GM12865 (cell line): ENCODE results near the gene ARHGAP4.

ENCODE experiments used
- DNase-seq: peaks from one replicate; pipeline ENCODE4 v3.0.0; 2010; ENCODE audit warnings: low read depth
- H3K4me3 ChIP-seq: 2 replicates; pipeline ENCODE4 v1.5.1; 2011; ENCODE audit warnings: mild to moderate bottlenecking, low read depth, low read length, control low read depth
- TF ChIP-seq, protein P1 (sequence below): IDR thresholded peaks from 2 replicates; pipeline ENCODE4 v1.5.1; 2011; ENCODE audit warnings: low read length, control low read depth, low read depth, inconsistent platforms; ENCODE audit not compliant: insufficient read depth; ENCODE audit errors: missing control alignments

Gene ARHGAP4

DNA sequence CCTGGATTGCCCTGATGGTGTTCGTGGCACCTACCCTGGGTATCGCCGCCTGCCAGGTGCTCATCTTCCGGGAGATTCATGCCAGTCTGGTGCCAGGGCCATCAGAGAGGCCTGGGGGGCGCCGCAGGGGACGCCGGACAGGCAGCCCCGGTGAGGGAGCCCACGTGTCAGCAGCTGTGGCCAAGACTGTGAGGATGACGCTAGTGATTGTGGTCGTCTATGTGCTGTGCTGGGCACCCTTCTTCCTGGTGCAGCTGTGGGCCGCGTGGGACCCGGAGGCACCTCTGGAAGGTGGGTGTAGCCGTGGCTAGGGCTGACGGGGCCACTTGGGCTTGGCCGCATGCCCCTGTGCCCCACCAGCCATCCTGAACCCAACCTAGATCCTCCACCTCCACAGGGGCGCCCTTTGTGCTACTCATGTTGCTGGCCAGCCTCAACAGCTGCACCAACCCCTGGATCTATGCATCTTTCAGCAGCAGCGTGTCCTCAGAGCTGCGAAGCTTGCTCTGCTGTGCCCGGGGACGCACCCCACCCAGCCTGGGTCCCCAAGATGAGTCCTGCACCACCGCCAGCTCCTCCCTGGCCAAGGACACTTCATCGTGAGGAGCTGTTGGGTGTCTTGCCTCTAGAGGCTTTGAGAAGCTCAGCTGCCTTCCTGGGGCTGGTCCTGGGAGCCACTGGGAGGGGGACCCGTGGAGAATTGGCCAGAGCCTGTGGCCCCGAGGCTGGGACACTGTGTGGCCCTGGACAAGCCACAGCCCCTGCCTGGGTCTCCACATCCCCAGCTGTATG, 19.7 kb downstream of the ARHGAP4 start:
- DNase-seq: no peak
- no peak overlapping the region for H3K4me3 ChIP-seq
- TF ChIP-seq, protein P1, sequence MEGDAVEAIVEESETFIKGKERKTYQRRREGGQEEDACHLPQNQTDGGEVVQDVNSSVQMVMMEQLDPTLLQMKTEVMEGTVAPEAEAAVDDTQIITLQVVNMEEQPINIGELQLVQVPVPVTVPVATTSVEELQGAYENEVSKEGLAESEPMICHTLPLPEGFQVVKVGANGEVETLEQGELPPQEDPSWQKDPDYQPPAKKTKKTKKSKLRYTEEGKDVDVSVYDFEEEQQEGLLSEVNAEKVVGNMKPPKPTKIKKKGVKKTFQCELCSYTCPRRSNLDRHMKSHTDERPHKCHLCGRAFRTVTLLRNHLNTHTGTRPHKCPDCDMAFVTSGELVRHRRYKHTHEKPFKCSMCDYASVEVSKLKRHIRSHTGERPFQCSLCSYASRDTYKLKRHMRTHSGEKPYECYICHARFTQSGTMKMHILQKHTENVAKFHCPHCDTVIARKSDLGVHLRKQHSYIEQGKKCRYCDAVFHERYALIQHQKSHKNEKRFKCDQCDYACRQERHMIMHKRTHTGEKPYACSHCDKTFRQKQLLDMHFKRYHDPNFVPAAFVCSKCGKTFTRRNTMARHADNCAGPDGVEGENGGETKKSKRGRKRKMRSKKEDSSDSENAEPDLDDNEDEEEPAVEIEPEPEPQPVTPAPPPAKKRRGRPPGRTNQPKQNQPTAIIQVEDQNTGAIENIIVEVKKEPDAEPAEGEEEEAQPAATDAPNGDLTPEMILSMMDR: no peak

- DNase-seq: no peak
- no peak overlapping the region for H3K4me3 ChIP-seq
- TF ChIP-seq, protein P1: no peak
Measured at GRCh38 chrX:153905481-153906095, 20.5 kb downstream of the ARHGAP4 start.

DNA sequence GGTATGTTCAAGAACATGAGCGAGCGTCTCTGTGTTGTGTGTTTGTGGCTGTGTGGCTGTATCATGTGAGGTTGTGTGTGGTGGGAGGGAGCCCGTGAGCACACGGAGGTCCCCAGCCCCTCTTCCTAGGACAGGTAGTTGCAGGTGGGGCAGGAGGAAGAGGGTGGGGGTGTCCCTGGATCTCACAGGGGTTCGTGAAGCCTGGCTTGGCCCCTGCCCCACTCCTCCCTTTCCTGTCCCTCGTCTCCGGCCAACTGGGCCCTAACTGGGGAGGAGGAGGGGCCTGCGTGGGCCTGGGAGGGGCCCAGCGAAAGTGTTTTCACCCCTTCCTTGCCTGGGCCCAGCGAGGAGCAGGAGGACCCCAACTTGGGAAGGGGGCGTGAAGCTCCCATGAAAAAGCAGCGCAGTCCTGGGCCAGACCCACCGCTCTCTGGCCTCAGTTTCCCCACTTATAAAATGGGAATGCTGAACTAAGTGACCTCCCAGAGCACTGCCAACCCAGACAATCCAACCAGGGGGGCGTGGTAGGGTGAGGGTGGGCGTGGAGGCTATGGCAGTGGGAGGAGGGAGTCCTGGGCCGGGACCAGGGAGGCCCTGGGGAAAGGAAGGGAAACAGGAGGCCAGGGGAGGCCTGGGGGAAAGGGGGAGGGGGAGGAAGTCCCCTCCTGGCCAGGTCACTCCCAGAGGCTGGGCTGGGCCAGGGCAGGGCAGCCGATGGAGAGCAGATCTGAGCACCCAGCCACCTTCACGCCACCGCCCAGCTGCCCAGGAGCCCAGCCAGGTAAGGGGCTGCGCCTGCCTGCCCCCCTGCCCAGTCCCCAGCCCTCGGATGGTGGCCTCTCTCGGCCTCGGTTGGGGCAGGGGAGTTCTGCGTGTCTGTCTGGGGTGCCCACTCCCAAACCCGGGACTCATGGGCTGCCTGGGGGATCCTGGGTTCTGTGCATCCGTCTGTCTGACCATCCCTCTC, 21.8 kb downstream of the ARHGAP4 start, which contains the start of gene AVPR2:
Gene AVPR2, plus strand, starts transcription at position 683 of the 967 bp plus-strand sequence. CDS start 473 bp downstream, outside the sequence.
- no peak for DNase-seq
- no peak within 1 kb of the TSS for H3K4me3 ChIP-seq
- TF ChIP-seq, protein P1: no peak

DNA sequence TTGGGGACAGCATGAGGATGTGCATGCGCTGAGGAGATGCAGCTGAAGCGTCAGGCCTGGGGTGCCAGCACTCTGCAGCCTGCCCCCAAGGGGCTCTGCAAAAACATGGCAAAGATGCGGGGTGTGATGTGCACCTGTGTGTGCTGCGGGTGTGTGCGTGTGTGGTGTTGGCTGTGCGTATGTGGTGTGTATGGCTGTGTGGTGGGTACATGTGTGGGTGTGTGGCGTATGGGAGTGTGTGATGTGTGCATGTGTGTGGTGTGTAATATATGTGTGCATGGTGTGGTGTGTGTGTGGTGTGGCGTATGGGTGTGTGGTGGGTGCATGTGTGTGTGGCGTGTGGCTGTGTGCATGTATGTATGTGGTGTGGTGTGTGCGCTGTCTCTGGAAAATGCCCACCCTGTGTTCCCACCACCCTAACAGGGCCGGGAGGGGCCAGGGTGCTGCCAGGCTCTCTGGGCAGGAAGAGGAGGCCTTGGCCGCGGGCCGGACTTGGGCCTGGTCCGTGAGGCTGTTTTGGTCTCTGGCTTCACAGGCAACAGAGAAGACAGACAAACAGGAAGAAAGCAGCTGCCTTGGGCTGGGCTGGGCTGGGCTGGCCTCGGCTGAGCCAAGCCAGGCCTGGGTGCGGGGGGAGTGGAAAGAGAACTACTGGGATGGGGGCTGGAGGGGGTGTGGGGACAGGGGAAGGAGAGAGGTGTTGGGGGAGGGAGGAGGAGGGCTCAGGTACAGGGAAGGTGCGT, 22.7 kb downstream of the ARHGAP4 start:
- no peak for DNase-seq
- TF ChIP-seq, protein P1: no peak

GRCh38 chrX:153902385-153902784, 23.7 kb downstream of the ARHGAP4 start:
- no peak overlapping the region for H3K4me3 ChIP-seq
- DNase-seq: no peak
- TF ChIP-seq, protein P1: no peak

More for the DNA sequence above, 22.7 kb downstream of the ARHGAP4 start:
- H3K4me3 ChIP-seq: no peak overlapping the region

DNA sequence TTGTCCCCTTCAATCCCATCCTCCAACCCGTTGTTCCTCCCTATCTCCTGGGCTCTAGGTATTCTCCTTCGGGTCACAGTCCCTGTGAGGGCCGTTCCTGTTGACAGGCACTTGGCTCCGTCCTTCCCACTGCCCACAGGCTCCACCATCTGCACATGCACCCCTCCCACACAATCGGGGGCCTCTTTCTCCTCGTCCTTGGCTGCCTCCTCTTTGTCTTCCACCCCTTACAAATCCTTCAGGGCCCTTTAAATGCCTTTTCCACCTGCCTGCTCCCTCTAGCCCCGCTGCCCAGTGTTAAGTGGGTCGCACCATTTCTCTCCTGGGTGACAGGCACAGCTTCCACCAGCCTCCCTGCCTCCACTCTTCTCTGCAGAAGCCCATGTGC, 24.3 kb downstream of the ARHGAP4 start:
- DNase-seq: no peak
- no peak overlapping the region for H3K4me3 ChIP-seq
- TF ChIP-seq, protein P1: no peak
